HepG2 (cell line): Measurements from ENCODE around the gene TTBK2. TPM values are rescaled to one million over a fixed set of nuclear protein-coding genes. Genes with fewer than 3 reads are reported as not detected.

ENCODE experiments used
- ATAC-seq: fragments of 200-7000 bp; cut with Tn5 transposase; 3 replicates; pipeline ENCODE4 v1.9.1; 2020; ENCODE audit warnings: mild to moderate bottlenecking, moderate library complexity
- BruUV-seq: library from RNA; stranded (reverse); fragments of 400-500 nt; replicated peaks from 2 replicates; lab custom pipeline; 2021; lab: Mats Ljungman, UMichigan
- CTCF ChIA-PET: fragments of 300-600 bp; formaldehyde crosslinking; extraction: SDS; loops from one replicate; lab custom pipeline; 2021; ENCODE audit warnings: low total read pairs, inconsistent platforms, low intra/inter-chr PET ratio; lab: Yijun Ruan, JAX
- POLR2A ChIA-PET: fragments of 350-600 bp; sonication (Branson Sonifier 250); formaldehyde crosslinking; loops from one replicate; lab custom pipeline; 2020; ENCODE audit warnings: antibody characterized with exemption, inconsistent platforms; lab: Yijun Ruan, JAX
- DNase-seq: peaks from one replicate; pipeline ENCODE4 v3.0.0-alpha.2; 2015; ENCODE audit warnings: low spot score
- FAIRE-seq: peaks from 3 replicates; lab custom pipeline; 2011; peaks lifted over from hg19 to GRCh38; lab: Jason Lieb, UNC
- H2AFZ ChIP-seq: one replicate; pipeline ENCODE4 v1.6.1; 2011; ENCODE audit warnings: low read length, inconsistent platforms
- H3K27ac ChIP-seq: fragments of 300-600 bp; 3 replicates; pipeline ENCODE4 v1.8.0; 2011; ENCODE audit warnings: mixed run types, mild to moderate bottlenecking, mixed read lengths, low read length, inconsistent platforms; ENCODE audit not compliant: insufficient read depth; ENCODE audit errors: extremely low read length
- H3K27me3 ChIP-seq, 2 experiments: fragments of 200-600 bp in 1 of 2; 2 replicates in 1 of 2; 3 replicates in 1 of 2; pipeline versions ENCODE4 v1.6.0 to v1.8.0; 2011; ENCODE audit warnings: low read length in 2 of 2, mild to moderate bottlenecking in 2 of 2, moderate library complexity in 2 of 2, inconsistent platforms in 1 of 2; ENCODE audit not compliant: insufficient read depth in 2 of 2, control insufficient read depth in 1 of 2
- H3K36me3 ChIP-seq, 2 experiments: fragments of 200-600 bp in 1 of 2; replicated peaks in 1 of 2; 2 replicates in 1 of 2; 3 replicates in 1 of 2; pipeline versions ENCODE4 v1.5.1 to v1.8.0; 2011; ENCODE audit warnings: low read length in 2 of 2, inconsistent platforms in 1 of 2; ENCODE audit not compliant: insufficient read depth in 2 of 2, control insufficient read depth in 1 of 2
- H3K4me1 ChIP-seq: 2 replicates; pipeline ENCODE4 v1.5.1; 2012; ENCODE audit warnings: low read length, inconsistent platforms; ENCODE audit not compliant: insufficient read depth
- H3K4me2 ChIP-seq: 2 replicates; pipeline ENCODE4 v1.6.0; 2011; ENCODE audit warnings: low read depth, low read length, inconsistent platforms
- H3K4me3 ChIP-seq, 3 experiments: fragments of 200-600 bp in 1 of 3; sonication (generic), shearing (Covaris generic) in 1 of 3; replicated peaks in 1 of 3; 2 replicates each; pipeline ENCODE4 v1.5.1; 2011 to 2016; ENCODE audit warnings: low read length in 3 of 3, inconsistent platforms in 2 of 3, low read depth in 2 of 3, mild to moderate bottlenecking in 2 of 3, control low read depth in 1 of 3, mixed read lengths in 1 of 3; ENCODE audit not compliant: insufficient read depth in 1 of 3
- H3K79me2 ChIP-seq: one replicate; pipeline ENCODE4 v1.6.1; 2011; ENCODE audit warnings: low read length, inconsistent platforms; ENCODE audit not compliant: insufficient read depth
- H3K9ac ChIP-seq: 2 replicates; pipeline ENCODE4 v1.6.0; 2011; ENCODE audit warnings: mild to moderate bottlenecking, low read depth, low read length, inconsistent platforms; ENCODE audit not compliant: insufficient read depth
- H3K9me3 ChIP-seq: 2 replicates; pipeline ENCODE4 v1.5.1; 2012; ENCODE audit warnings: mild to moderate bottlenecking, low read length
- H4K20me1 ChIP-seq: 2 replicates; pipeline ENCODE4 v1.6.0; 2011; ENCODE audit warnings: inconsistent platforms, mild to moderate bottlenecking, low read length, moderate library complexity; ENCODE audit not compliant: insufficient read depth
- KLF9 ChIP-seq: IDR thresholded peaks from 2 replicates; pipeline ENCODE4 v1.6.1; 2016; ENCODE audit warnings: low read depth
- SALL1 ChIP-seq: sonication (generic); formaldehyde crosslinking; IDR thresholded peaks from 2 replicates; pipeline ENCODE4 v1.8.0; 2022; ENCODE audit warnings: mild to moderate bottlenecking, missing genetic modification reagents
- SRSF4 ChIP-seq: fragments of 200-400 bp; formaldehyde crosslinking; IDR thresholded peaks from one replicate; pipeline ENCODE4 v1.6.1; 2018; ENCODE audit warnings: mild to moderate bottlenecking, low read depth, low read length, moderate library complexity; ENCODE audit not compliant: poor library complexity, severe bottlenecking
- ZNF644 ChIP-seq: IDR thresholded peaks from 2 replicates; pipeline ENCODE4 v1.6.1; 2016; ENCODE audit warnings: low read depth
- WGBS: methylation state at CpG from one replicate; pipeline ENCODE4 v1.1.6; 2017; ENCODE audit warnings: low lambda C conversion rate; 5-methylcytosine and 5-hydroxymethylcytosine counted together
- in situ Hi-C: cut with HindIII; loops from 2 replicates; pipeline ENCODE4 v1.10.0; 2017; ENCODE audit warnings: low pct_unique_long_range_greater_than_20kb; ENCODE audit not compliant: extremely low pct_ligation_motif_present
- intact Hi-C: fragments of 100-400 bp; cut with micrococcal nuclease; formaldehyde crosslinking; loops from one replicate; pipeline ENCODE4 v1.10.0; 2022; ENCODE audit not compliant: unreplicated experiment
- polyA plus RNA-seq, 8 experiments: library from polyadenylated mRNA; depleted of rRNA in 3 of 8; stranded (reverse) in 7 of 8; unstranded in 1 of 8; fragments of >200 nt; fragmentation: Illumina TruSeq in 4 of 8; extraction: Trizol in 4 of 8; gene quantifications; 2 replicates each; pipeline versions ENCODE4 v1.2.1 to v1.2.3, GENCODE V29; 2011 to 2016; ENCODE audit warnings: low read depth in 4 of 8, missing spikeins in 1 of 8, mixed read lengths in 1 of 8; ENCODE audit not compliant: insufficient read depth in 1 of 8
- total RNA-seq, 5 experiments: library from RNA; depleted of rRNA; stranded (reverse); fragments of >200 nt; fragmentation: Illumina TruSeq; extraction: Trizol; gene quantifications; 2 replicates each; pipeline ENCODE4 v1.2.3, GENCODE V29; 2016; ENCODE audit warnings: low read depth in 1 of 5
- TF ChIP-seq, protein P1 (sequence below): sonication (generic); formaldehyde crosslinking; IDR thresholded peaks from 2 replicates; pipeline ENCODE4 v1.4.0; 2020; ENCODE audit warnings: missing genetic modification reagents
- TF ChIP-seq, protein P2 (sequence below): sonication (generic); formaldehyde crosslinking; IDR thresholded peaks from 2 replicates; pipeline ENCODE4 v1.8.1; 2023; ENCODE audit warnings: mild to moderate bottlenecking, missing genetic modification reagents
- TF ChIP-seq, protein P3 (sequence below): sonication (generic); formaldehyde crosslinking; IDR thresholded peaks from 2 replicates; pipeline ENCODE4 v1.4.0; 2020; ENCODE audit warnings: missing genetic modification reagents, low read depth, mild to moderate bottlenecking, borderline replicate concordance

TTBK2 gene
- total and polyA plus RNA-seq, 2 of the 13 experiments (the other 11 are each of a cell fraction or from before 2014, with no cell fraction given), result 5.1 to 7.4 TPM

DNA sequence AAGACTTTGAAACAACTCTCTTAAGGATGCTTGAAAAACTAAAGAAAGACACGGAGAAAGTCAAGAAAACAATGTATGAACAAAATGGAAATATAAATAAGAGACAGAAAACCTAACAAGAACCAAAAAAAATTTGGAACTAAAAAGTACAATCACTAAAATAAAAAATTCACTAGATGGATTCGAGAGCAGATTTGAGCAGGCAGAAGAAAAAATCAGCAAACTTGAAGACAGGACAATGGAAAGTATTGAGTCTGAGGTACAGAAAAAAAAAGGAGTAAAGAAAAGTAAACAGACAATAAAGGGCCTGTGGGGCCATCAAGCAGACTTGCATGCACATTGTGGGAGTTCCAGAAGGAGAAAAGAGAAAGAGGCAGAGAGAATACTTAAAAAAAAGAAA is 170.3 kb downstream of the TTBK2 start (continued):
- TF ChIP-seq, protein P1, sequence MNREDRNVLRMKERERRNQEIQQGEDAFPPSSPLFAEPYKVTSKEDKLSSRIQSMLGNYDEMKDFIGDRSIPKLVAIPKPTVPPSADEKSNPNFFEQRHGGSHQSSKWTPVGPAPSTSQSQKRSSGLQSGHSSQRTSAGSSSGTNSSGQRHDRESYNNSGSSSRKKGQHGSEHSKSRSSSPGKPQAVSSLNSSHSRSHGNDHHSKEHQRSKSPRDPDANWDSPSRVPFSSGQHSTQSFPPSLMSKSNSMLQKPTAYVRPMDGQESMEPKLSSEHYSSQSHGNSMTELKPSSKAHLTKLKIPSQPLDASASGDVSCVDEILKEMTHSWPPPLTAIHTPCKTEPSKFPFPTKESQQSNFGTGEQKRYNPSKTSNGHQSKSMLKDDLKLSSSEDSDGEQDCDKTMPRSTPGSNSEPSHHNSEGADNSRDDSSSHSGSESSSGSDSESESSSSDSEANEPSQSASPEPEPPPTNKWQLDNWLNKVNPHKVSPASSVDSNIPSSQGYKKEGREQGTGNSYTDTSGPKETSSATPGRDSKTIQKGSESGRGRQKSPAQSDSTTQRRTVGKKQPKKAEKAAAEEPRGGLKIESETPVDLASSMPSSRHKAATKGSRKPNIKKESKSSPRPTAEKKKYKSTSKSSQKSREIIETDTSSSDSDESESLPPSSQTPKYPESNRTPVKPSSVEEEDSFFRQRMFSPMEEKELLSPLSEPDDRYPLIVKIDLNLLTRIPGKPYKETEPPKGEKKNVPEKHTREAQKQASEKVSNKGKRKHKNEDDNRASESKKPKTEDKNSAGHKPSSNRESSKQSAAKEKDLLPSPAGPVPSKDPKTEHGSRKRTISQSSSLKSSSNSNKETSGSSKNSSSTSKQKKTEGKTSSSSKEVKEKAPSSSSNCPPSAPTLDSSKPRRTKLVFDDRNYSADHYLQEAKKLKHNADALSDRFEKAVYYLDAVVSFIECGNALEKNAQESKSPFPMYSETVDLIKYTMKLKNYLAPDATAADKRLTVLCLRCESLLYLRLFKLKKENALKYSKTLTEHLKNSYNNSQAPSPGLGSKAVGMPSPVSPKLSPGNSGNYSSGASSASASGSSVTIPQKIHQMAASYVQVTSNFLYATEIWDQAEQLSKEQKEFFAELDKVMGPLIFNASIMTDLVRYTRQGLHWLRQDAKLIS (CRISPR knock-in tag), result no peak

DNA sequence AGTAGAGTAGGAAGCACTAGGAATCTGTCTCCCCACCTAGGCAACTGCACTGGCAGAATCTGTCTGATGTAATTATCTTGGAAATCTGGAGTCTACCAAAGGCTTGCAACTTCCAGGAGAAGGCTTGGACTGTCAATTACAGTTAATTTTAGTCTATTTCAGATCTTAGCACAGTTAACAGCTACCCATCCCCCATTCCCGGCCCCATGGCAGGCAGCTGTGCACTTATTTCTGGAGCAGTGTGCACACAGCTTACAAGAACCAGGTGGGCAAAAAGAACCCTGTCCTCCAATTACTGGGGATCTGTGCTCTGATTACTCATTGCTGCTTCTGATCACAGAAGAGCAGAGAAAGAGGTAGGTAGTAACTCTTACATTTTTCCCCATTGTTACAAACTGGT is 171.3 kb downstream of the TTBK2 start:
- Histone ChIP-seq H3K27ac (no peak overlapping the region), H3K36me3 (peaks cover 1 to 16% of the 10 kb centered on the region in 2 experiments; a peak in 3 of 5 replicates), H3K79me2 (no peaks in the 10 kb centered on the region), H3K27me3 (no peaks in the 10 kb centered on the region), H2AFZ (no peak overlapping the region), H3K4me2 (no peak overlapping the region), H3K9me3 (no peaks in the 10 kb centered on the region), H3K9ac (no peak overlapping the region), H3K4me3 (no peak overlapping the region), H3K4me1 (no peaks in the 10 kb centered on the region), H4K20me1 (no peaks in the 10 kb centered on the region)
- ATAC-seq (no peak), FAIRE-seq (no peak), DNase-seq (no peak)
- CTCF ChIA-PET, result no interaction called here
- TF ChIP-seq KLF9 (no peak), SRSF4 (no peak), ZNF644 (CRISPR knock-in tag) (no peak), SALL1 (CRISPR knock-in tag) (no peak)
- TF ChIP-seq, protein P2, sequence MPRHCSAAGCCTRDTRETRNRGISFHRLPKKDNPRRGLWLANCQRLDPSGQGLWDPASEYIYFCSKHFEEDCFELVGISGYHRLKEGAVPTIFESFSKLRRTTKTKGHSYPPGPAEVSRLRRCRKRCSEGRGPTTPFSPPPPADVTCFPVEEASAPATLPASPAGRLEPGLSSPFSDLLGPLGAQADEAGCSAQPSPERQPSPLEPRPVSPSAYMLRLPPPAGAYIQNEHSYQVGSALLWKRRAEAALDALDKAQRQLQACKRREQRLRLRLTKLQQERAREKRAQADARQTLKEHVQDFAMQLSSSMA (CRISPR knock-in tag), result no peak
- TF ChIP-seq, protein P3, sequence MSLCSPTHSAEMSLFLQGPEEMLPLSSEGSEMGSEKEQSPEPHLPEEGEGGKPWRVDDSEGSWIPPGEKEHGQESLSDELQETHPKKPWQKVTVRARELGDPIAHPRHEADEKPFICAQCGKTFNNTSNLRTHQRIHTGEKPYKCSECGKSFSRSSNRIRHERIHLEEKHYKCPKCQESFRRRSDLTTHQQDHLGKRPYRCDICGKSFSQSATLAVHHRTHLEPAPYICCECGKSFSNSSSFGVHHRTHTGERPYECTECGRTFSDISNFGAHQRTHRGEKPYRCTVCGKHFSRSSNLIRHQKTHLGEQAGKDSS (CRISPR knock-in tag), result no peak
- in situ Hi-C loops, result no loop called here
- WGBS, result 100% methylated on average over 1 of the region's 1 CpG
- BruUV-seq, result no TSS peak
- intact Hi-C loops, result no loop called here
- POLR2A ChIA-PET, result no interaction called here
